ENCODE results near the gene RABGAP1L.

The RABGAP1L gene

DNA sequence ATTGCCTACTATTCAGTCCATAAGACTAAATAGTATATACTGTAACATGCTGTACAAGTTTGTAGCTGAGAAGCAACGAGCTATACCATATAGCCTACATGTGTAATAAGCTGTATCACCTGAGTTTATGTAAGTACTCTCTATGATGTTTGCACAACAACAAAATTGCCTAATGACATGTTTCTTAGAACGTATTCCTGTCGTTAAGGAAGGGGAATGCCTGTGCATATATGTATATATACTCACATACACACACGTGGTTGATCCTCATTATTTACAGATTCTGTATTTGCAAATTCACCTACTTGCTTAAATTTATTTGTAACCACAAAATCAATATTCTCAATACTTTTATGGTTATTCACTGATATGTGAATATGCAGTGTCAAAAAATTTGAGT, 504.0 kb downstream of the RABGAP1L start:
- no peak for DNase-seq (ENCODE audit: low spot score)
- no peak for TF ChIP-seq CTCF (IDR thresholded peaks at IDR 0.05; ENCODE audit: borderline replicate concordance, control extremely low read depth, extremely low read depth, insufficient read depth, missing control alignments)
- in situ Hi-C loops (cut with MboI; ENCODE audit: low sequenced_read_pairs, unreplicated experiment): no loop called here

GRCh38 chr1:174666248-174666647, 506.9 kb downstream of the RABGAP1L start:
- DNase-seq (ENCODE audit: low spot score): no peak
- TF ChIP-seq CTCF (IDR thresholded peaks at IDR 0.05; ENCODE audit: borderline replicate concordance, control extremely low read depth, extremely low read depth, insufficient read depth, missing control alignments): no peak
- in situ Hi-C loops (cut with MboI; ENCODE audit: low sequenced_read_pairs, unreplicated experiment): no loop called here

DNA sequence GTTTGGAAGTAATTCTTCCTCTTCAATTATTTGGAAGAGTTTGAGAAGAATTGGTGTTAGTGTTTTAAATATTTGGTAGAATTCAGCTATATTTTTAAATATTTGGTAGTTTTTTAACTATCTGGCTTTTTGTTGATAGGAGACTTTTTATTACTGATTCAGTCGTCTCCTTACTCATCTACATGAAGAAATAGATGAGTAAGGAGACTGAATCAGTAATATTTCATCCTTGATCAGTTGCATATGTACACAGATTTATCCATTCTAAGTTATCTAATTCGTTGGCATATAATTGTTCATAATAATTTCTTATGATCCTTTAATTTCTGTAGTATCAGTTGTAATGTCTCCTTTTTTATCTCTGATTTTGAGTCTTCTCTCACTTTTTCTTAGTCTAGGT, 512.5 kb downstream of the RABGAP1L start:
- in situ Hi-C loops (cut with MboI; ENCODE audit: low sequenced_read_pairs, unreplicated experiment): no loop called here
- no peak for TF ChIP-seq CTCF (IDR thresholded peaks at IDR 0.05; ENCODE audit: borderline replicate concordance, control extremely low read depth, extremely low read depth, insufficient read depth, missing control alignments)
- DNase-seq (ENCODE audit: low spot score): no peak

- DNase-seq (ENCODE audit: low spot score): no peak
- in situ Hi-C loops (cut with MboI; ENCODE audit: low sequenced_read_pairs, unreplicated experiment): no loop called here
- no peak for TF ChIP-seq CTCF (IDR thresholded peaks at IDR 0.05; ENCODE audit: borderline replicate concordance, control extremely low read depth, extremely low read depth, insufficient read depth, missing control alignments)
Measured at GRCh38 chr1:174676856-174677255, 517.5 kb downstream of the RABGAP1L start.

- no peak for DNase-seq (ENCODE audit: low spot score)
- in situ Hi-C loops (cut with MboI; ENCODE audit: low sequenced_read_pairs, unreplicated experiment): no loop called here
- TF ChIP-seq CTCF (IDR thresholded peaks at IDR 0.05; ENCODE audit: borderline replicate concordance, control extremely low read depth, extremely low read depth, insufficient read depth, missing control alignments): no peak
Measured at GRCh38 chr1:174678657-174679056, 519.3 kb downstream of the RABGAP1L start.

DNA sequence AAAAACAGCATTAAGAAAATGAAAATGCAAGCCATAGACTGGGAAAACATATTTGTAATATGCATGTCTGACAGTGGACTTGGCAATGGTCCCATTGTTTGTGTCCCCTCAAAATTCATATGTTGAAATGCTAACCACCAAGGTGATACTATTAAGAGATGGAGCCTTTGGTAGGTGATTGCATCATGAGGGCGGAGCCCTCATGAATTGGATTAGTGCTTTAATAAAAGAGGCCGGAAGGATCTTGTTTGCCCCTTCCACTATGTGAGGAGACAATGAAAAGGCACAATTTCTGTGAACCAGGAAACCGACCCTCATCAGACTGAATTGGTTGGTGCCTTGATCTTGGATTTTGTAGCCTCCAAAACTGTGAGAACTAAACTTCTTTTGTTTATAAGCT, 520.8 kb downstream of the RABGAP1L start:
- no peak for TF ChIP-seq CTCF (IDR thresholded peaks at IDR 0.05; ENCODE audit: borderline replicate concordance, control extremely low read depth, extremely low read depth, insufficient read depth, missing control alignments)
- in situ Hi-C loops (cut with MboI; ENCODE audit: low sequenced_read_pairs, unreplicated experiment): no loop called here
- DNase-seq (ENCODE audit: low spot score): no peak

All from GM13976 (cell line).